AG04449 (cell line): Measurements from ENCODE around the gene GPS1.

ENCODE experiments used
- CTCF ChIA-PET: fragments of 350-600 bp; formaldehyde crosslinking; extraction: SDS; loops from one replicate; lab custom pipeline; 2021; ENCODE audit warnings: antibody characterized with exemption; lab: Yijun Ruan, JAX
- POLR2A ChIA-PET: fragments of 400-600, 350-600 bp; formaldehyde crosslinking; extraction: SDS; loops from one replicate; lab custom pipeline; 2020; ENCODE audit warnings: antibody characterized with exemption, inconsistent platforms; lab: Yijun Ruan, JAX
- DNase-seq: peaks from one replicate; pipeline ENCODE4 v3.0.0-alpha.2; 2010; ENCODE audit warnings: low read depth, low spot score
- H3K4me3 ChIP-seq: 2 replicates; pipeline ENCODE4 v1.5.1; 2011; ENCODE audit warnings: low read depth, mild to moderate bottlenecking, control low read depth, low read length
- TF ChIP-seq, protein P1 (sequence below): IDR thresholded peaks from one replicate; pipeline ENCODE4 v1.5.1; 2011; ENCODE audit warnings: mild to moderate bottlenecking, moderate library complexity, low read length, control low read depth, inconsistent platforms; ENCODE audit not compliant: insufficient read depth; ENCODE audit errors: missing control alignments

The GPS1 gene

GRCh38 chr17:82092628-82092994 is 40.9 kb downstream of the GPS1 start:
- CTCF ChIA-PET: no interaction called here

GRCh38 chr17:82092995-82093751 is 41.5 kb downstream of the GPS1 start:
- H3K4me3 ChIP-seq: no peak overlapping the region
- CTCF ChIA-PET: no interaction called here
- no peak for DNase-seq
- TF ChIP-seq, protein P1, sequence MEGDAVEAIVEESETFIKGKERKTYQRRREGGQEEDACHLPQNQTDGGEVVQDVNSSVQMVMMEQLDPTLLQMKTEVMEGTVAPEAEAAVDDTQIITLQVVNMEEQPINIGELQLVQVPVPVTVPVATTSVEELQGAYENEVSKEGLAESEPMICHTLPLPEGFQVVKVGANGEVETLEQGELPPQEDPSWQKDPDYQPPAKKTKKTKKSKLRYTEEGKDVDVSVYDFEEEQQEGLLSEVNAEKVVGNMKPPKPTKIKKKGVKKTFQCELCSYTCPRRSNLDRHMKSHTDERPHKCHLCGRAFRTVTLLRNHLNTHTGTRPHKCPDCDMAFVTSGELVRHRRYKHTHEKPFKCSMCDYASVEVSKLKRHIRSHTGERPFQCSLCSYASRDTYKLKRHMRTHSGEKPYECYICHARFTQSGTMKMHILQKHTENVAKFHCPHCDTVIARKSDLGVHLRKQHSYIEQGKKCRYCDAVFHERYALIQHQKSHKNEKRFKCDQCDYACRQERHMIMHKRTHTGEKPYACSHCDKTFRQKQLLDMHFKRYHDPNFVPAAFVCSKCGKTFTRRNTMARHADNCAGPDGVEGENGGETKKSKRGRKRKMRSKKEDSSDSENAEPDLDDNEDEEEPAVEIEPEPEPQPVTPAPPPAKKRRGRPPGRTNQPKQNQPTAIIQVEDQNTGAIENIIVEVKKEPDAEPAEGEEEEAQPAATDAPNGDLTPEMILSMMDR: no peak
- POLR2A ChIA-PET: no interaction called here

More at GRCh38 chr17:82092628-82092994, 40.9 kb downstream of the GPS1 start:
- POLR2A ChIA-PET: no interaction called here
- no peak for DNase-seq
- TF ChIP-seq, protein P1: no peak
- no peak overlapping the region for H3K4me3 ChIP-seq

GRCh38 chr17:82094931-82095776 is 43.5 kb downstream of the GPS1 start:
- POLR2A ChIA-PET: interaction anchor here (0.7 to 1.3 kb wide), 2 partner anchors 29 to 116 kb away, joined by 3 to 4 read pairs; no protein-coding TSS in a partner anchor
- H3K4me3 ChIP-seq: peak overlapping the region; percentile 6; the same call in 1 of the 2 replicates
- no peak for DNase-seq

DNA sequence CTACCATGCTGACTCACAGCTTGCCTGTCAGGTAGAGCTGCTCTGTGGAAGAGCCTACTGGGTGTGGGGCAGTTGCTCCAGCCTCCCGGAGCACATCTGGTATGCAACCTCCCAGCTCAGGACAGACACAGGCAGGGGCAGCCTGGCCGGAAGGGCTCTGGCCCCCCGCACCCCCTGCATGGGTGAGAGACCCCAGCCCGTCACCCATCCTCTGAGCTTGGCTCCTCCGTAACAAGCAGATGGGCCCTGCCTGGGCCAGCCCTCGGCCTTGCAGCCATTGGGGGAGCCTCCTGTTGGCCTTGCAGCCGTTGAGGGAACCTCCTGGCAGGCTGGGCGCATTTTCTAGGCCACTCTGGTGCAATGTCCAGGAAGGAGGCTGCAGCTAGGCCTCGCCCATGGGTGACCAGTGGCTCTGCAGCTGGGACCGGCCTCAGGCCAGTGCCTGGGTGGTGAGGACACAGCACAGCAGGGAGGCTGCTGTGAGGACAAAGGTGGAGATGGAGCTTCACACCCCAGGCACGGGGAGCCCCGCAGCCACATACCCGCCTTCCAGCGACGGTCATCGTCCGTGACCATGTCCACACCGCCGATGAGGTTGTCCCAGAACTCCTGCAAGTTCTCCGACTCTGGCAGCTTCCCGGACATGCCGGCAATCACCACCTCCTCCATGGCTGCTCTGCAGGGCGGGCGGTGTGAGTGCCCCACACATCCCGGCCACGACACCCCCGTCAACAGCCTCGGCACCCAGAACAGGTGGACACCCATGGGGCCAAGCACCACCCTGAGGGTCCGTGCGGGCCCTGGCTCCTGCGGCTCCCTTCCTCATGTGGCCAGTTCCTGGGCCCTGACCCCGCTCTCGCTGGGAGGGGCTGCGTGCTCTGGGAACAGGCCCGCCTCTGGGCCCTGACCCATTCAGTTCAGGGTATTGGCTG is 44.3 kb downstream of the GPS1 start:
- TF ChIP-seq, protein P1: no peak
- POLR2A ChIA-PET: interaction anchor here (0.7 to 1.3 kb wide), 2 partner anchors 30 to 117 kb away, joined by 3 to 4 read pairs; no protein-coding TSS in a partner anchor
- peak overlapping the region; percentile 70 for H3K4me3 ChIP-seq
- CTCF ChIA-PET: interaction anchor here (0.9 to 1.2 kb wide), 3 partner anchors 24 to 110 kb away, joined by 3 to 4 read pairs (median 3); no protein-coding TSS in a partner anchor
- no peak for DNase-seq

More at GRCh38 chr17:82094931-82095776, 43.5 kb downstream of the GPS1 start:
- CTCF ChIA-PET: interaction anchor here (0.9 to 1.2 kb wide), 3 partner anchors 23 to 111 kb away, joined by 3 to 4 read pairs (median 3); no protein-coding TSS in a partner anchor
- TF ChIP-seq, protein P1: no peak

DNA sequence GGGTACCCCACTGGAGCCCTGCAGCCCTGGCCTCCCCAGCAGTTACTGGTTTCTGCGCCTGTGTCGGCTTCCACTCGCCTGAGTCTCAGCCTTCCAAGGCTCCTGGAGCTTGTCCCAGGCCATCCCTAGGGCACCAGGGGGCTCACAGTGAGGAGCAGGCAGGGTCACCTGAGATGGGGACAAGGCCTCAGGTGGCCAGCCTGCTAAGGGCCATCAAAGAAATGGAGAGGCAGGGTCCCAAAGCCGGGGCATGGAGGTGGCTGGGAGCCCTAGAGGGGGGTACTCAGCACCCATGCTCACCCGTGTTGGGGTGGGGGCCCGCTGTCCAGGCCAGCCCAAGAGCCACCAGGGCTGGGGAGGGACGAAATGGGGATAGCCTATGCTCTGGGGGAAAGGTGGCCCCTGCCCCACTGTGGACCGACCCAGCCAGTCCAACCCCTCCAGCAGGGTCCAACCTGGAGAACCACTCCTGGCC is 45.0 kb downstream of the GPS1 start:
- ChIA-PET CTCF (no interaction called here), POLR2A (interaction anchor here (0.7 kb wide), 1 partner anchor 132 kb away, joined by 3 read pairs; the partner anchor contains the start of gene SLC16A3)
- no peak for DNase-seq
- TF ChIP-seq, protein P1: no peak
- peak overlapping the region; percentile 70 for H3K4me3 ChIP-seq
